MM.1S (cell line): ENCODE measurements around the gene NCAM2.

Experiments used
- DNase-seq: peaks from one replicate; pipeline ENCODE4 v3.0.0-alpha.2; 2015
- H2AFZ ChIP-seq: fragments of 300-600 bp; sonication (generic); 2 replicates; pipeline ENCODE4 v1.6.0; 2016; ENCODE audit warnings: antibody characterized with exemption, low read length
- H3F3A ChIP-seq: fragments of 300-600 bp; sonication (generic); 2 replicates; pipeline ENCODE4 v1.6.1; 2016; ENCODE audit warnings: mild to moderate bottlenecking, antibody characterized with exemption, low read length, moderate library complexity, mixed read lengths; ENCODE audit not compliant: insufficient read depth
- H3K27ac ChIP-seq: fragments of 300-600 bp; sonication (generic); 2 replicates; pipeline ENCODE4 v1.5.1; 2016; ENCODE audit warnings: mild to moderate bottlenecking, low read length
- H3K27me3 ChIP-seq: fragments of 300-600 bp; sonication (generic); replicated peaks from 2 replicates; pipeline ENCODE4 v1.6.0; 2016; ENCODE audit warnings: low read length; ENCODE audit not compliant: insufficient read depth
- H3K36me3 ChIP-seq: fragments of 300-600 bp; sonication (generic); replicated peaks from 2 replicates; pipeline ENCODE4 v1.6.1; 2016; ENCODE audit warnings: mild to moderate bottlenecking, low read length, mixed read lengths; ENCODE audit not compliant: insufficient read depth
- H3K4me1 ChIP-seq: fragments of 300-600 bp; sonication (generic); 2 replicates; pipeline ENCODE4 v1.6.1; 2016; ENCODE audit warnings: low read length, mixed read lengths
- H3K4me2 ChIP-seq: fragments of 300-600 bp; sonication (generic); 2 replicates; pipeline ENCODE4 v1.6.0; 2016; ENCODE audit warnings: low read depth, low read length
- H3K4me3 ChIP-seq: fragments of 300-600 bp; sonication (generic); 2 replicates; pipeline ENCODE4 v1.5.1; 2016; ENCODE audit warnings: low read length, mixed read lengths
- H3K79me2 ChIP-seq: fragments of 300-600 bp; sonication (generic); 2 replicates; pipeline ENCODE4 v1.6.1; 2016; ENCODE audit warnings: mixed run types, low read length, mixed read lengths
- H3K9ac ChIP-seq: fragments of 300-600 bp; sonication (generic); 2 replicates; pipeline ENCODE4 v1.6.1; 2016; ENCODE audit warnings: low read length, mixed read lengths
- H3K9me2 ChIP-seq: fragments of 300-600 bp; sonication (generic); replicated peaks from 2 replicates; pipeline ENCODE4 v1.6.1; 2016; ENCODE audit warnings: mild to moderate bottlenecking, low read length, mixed read lengths; ENCODE audit not compliant: insufficient read depth
- H3K9me3 ChIP-seq: fragments of 300-600 bp; sonication (generic); replicated peaks from 2 replicates; pipeline ENCODE4 v1.6.1; 2016; ENCODE audit warnings: mild to moderate bottlenecking, low read length, mixed read lengths; ENCODE audit not compliant: insufficient read depth
- H4K20me1 ChIP-seq: fragments of 300-600 bp; sonication (generic); 2 replicates; pipeline ENCODE4 v1.6.1; 2016; ENCODE audit warnings: mild to moderate bottlenecking, low read length, moderate library complexity, mixed read lengths; ENCODE audit not compliant: insufficient read depth
- EZH2 ChIP-seq: fragments of 300-600 bp; sonication (generic); optimal IDR thresholded peaks from 2 replicates; pipeline ENCODE3; 2017; ENCODE audit warnings: low read depth, mild to moderate bottlenecking, antibody characterized with exemption, low read length, mixed read lengths
- EZH2phosphoT487 ChIP-seq: fragments of 300-600 bp; sonication (generic); IDR thresholded peaks from 2 replicates; pipeline ENCODE4 v1.6.1; 2018; ENCODE audit warnings: antibody characterized with exemption, low read length
- TF ChIP-seq, protein P1 (sequence below): fragments of 300-600 bp; sonication (generic); IDR thresholded peaks from 2 replicates; pipeline ENCODE4 v1.5.1; 2016; ENCODE audit warnings: antibody characterized with exemption, low read length, mixed read lengths

Gene NCAM2

DNA sequence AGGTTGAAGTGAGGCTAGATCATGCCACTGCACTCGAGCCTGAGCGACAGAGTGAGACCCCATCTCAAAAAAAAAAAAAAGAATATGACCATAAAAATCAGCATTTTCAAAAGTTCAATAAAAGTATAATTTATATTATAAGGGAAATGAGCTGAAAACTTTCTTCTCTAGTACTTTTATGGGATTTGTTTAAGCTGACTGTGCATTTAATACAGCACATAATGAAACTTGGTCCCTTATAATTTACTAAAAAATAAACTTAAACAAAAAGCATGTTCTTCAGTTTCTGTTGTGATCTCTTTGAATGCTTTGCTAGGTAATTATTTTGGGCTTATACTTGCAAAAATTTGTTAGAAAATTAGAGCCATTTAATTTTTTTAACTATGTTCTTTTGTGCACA, 77.8 kb downstream of the NCAM2 start:
- Histone ChIP-seq H3K4me1 (no peaks in the 10 kb centered on the region), H3K4me2 (no peak overlapping the region), H3K27me3 (no peaks in the 10 kb centered on the region), H4K20me1 (no peaks in the 10 kb centered on the region), H3F3A (no peaks in the 10 kb centered on the region), H3K27ac (no peak overlapping the region), H3K36me3 (no peaks in the 10 kb centered on the region), H3K9me2 (no peaks in the 10 kb centered on the region), H2AFZ (no peak overlapping the region), H3K79me2 (no peaks in the 10 kb centered on the region), H3K9ac (no peak overlapping the region), H3K9me3 (no peaks in the 10 kb centered on the region), H3K4me3 (no peak overlapping the region)
- TF ChIP-seq, protein P1, sequence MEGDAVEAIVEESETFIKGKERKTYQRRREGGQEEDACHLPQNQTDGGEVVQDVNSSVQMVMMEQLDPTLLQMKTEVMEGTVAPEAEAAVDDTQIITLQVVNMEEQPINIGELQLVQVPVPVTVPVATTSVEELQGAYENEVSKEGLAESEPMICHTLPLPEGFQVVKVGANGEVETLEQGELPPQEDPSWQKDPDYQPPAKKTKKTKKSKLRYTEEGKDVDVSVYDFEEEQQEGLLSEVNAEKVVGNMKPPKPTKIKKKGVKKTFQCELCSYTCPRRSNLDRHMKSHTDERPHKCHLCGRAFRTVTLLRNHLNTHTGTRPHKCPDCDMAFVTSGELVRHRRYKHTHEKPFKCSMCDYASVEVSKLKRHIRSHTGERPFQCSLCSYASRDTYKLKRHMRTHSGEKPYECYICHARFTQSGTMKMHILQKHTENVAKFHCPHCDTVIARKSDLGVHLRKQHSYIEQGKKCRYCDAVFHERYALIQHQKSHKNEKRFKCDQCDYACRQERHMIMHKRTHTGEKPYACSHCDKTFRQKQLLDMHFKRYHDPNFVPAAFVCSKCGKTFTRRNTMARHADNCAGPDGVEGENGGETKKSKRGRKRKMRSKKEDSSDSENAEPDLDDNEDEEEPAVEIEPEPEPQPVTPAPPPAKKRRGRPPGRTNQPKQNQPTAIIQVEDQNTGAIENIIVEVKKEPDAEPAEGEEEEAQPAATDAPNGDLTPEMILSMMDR: no peak
- TF ChIP-seq EZH2phosphoT487: no peak
- no peak for TF ChIP-seq EZH2
- DNase-seq: no peak

DNA sequence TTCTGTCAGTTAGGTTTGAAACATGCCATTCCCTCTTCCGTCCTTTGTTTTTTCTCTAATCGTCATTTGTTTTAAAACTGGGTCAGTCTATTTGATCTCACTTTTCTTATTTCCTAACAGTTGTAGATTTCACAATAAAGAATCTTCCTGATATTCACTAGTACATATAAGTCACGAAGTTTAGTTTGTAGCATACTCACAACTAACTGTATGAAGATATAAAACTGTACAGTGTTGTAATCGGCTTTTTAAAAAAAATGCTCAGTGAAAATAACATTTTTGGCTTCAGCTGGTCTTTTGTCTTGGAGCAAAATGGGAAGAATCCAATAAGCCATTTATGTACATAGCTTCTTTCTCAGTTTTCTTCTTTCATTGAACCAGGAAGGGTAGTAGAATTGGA, 78.3 kb downstream of the NCAM2 start:
- Histone ChIP-seq H2AFZ (no peak overlapping the region), H3K4me1 (no peaks in the 10 kb centered on the region), H4K20me1 (no peaks in the 10 kb centered on the region), H3K9ac (no peak overlapping the region), H3F3A (no peaks in the 10 kb centered on the region), H3K9me2 (no peaks in the 10 kb centered on the region), H3K9me3 (no peaks in the 10 kb centered on the region), H3K4me3 (no peak overlapping the region), H3K4me2 (no peak overlapping the region), H3K79me2 (no peaks in the 10 kb centered on the region), H3K27ac (no peak overlapping the region), H3K36me3 (no peaks in the 10 kb centered on the region), H3K27me3 (no peaks in the 10 kb centered on the region)
- no peak for TF ChIP-seq EZH2
- TF ChIP-seq EZH2phosphoT487: no peak
- TF ChIP-seq, protein P1: no peak
- DNase-seq: no peak

DNA sequence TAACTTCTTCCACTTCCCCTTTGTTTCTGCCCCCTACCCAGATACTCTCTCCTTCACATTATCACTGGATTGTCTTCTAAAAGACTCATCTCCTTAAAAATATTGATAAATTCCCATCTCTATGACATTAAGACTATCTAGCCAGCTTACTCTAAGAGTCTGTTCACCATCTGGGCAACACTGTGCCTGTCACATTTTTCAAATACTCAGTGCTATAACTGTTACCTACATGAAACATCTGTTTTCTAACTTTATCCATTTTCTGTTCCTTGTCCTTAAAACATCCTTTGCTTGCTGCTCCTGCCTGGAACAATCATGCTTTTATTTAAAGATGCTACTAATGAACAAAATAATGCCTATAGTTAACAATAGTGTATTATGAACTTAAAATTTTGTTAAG, 81.4 kb downstream of the NCAM2 start:
- no peak overlapping the region for H3K9ac ChIP-seq
- no peaks in the 10 kb centered on the region for H3K27me3 ChIP-seq
- H3K36me3 ChIP-seq: no peaks in the 10 kb centered on the region
- H3K79me2 ChIP-seq: no peaks in the 10 kb centered on the region
- no peak overlapping the region for H3K4me3 ChIP-seq
- DNase-seq: no peak
- no peaks in the 10 kb centered on the region for H3K9me3 ChIP-seq
- H3K9me2 ChIP-seq: no peaks in the 10 kb centered on the region
- no peak overlapping the region for H3K4me2 ChIP-seq
- no peaks in the 10 kb centered on the region for H3K4me1 ChIP-seq
- H3K27ac ChIP-seq: no peak overlapping the region
- H2AFZ ChIP-seq: no peak overlapping the region
- TF ChIP-seq EZH2: no peak
- TF ChIP-seq, protein P1: no peak
- TF ChIP-seq EZH2phosphoT487: no peak
- no peaks in the 10 kb centered on the region for H3F3A ChIP-seq
- H4K20me1 ChIP-seq: no peaks in the 10 kb centered on the region
